Nephron (organoid): ENCODE results near the gene ABTB2.
A peak's percentile ranks its signal among the peaks of the same experiment; 100 is the strongest.

Experiments used
- H3K27ac Mint-ChIP-seq, 3 experiments: 2 replicates each; pipeline ENCODE4 v1.8.0; 2020; ENCODE audit warnings: mixed read lengths in 3 of 3, mild to moderate bottlenecking in 2 of 3, moderate library complexity in 1 of 3
- H3K27me3 Mint-ChIP-seq: 2 replicates; pipeline ENCODE4 v1.8.0; 2021; ENCODE audit warnings: low read depth, mild to moderate bottlenecking, moderate library complexity, mixed read lengths
- H3K36me3 Mint-ChIP-seq: 2 replicates; pipeline ENCODE4 v1.8.0; 2020; ENCODE audit warnings: low read depth, mixed read lengths
- H3K4me1 Mint-ChIP-seq: 2 replicates; pipeline ENCODE4 v1.8.0; 2020; ENCODE audit warnings: mixed read lengths
- H3K4me3 Mint-ChIP-seq, 3 experiments: 2 replicates each; pipeline ENCODE4 v1.8.0; 2020; ENCODE audit warnings: mild to moderate bottlenecking in 3 of 3, mixed read lengths in 3 of 3, moderate library complexity in 2 of 3
- H3K9me3 Mint-ChIP-seq: 2 replicates; pipeline ENCODE4 v1.8.0; 2020; ENCODE audit warnings: mixed read lengths
- CTCF ChIP-seq, 3 experiments: fragments of 200-600 bp; sonication (generic); IDR thresholded peaks; one replicate each; pipeline ENCODE4 v1.5.0; 2021; ENCODE audit warnings: antibody characterized with exemption in 3 of 3; ENCODE audit not compliant: unreplicated experiment in 3 of 3

The ABTB2 gene

GRCh38 chr11:34348919-34349318, 8.9 kb downstream of the ABTB2 start:
- no peaks in the 10 kb centered on the region for H3K9me3 Mint-ChIP-seq
- H3K27me3 Mint-ChIP-seq, result peaks cover 23% of the 10 kb centered on the region
- peaks cover 74% of the 10 kb centered on the region for H3K4me1 Mint-ChIP-seq
- no peak for TF ChIP-seq CTCF (IDR thresholded peaks at IDR 0.05; ENCODE audit: unreplicated experiment in 3 of 3)
- H3K27ac Mint-ChIP-seq, result peak overlapping the region in 2 of 3 experiments; percentile 64 to 72
- H3K4me3 Mint-ChIP-seq, result peak overlapping the region in 1 of 3 experiments; percentile 61
- no peaks in the 10 kb centered on the region for H3K36me3 Mint-ChIP-seq

- TF ChIP-seq CTCF (IDR thresholded peaks at IDR 0.05; ENCODE audit: unreplicated experiment in 3 of 3), result no peak
- H3K9me3 Mint-ChIP-seq, result no peaks in the 10 kb centered on the region
These were observed 9.7 kb downstream of the ABTB2 start for GRCh38 chr11:34348096-34348495.

GRCh38 chr11:34346551-34346950, 11.3 kb downstream of the ABTB2 start:
- Mint-ChIP-seq H3K9me3 (no peaks in the 10 kb centered on the region), H3K4me3 (peak overlapping the region in 1 of 3 experiments; percentile 43), H3K4me1 (peaks cover 83% of the 10 kb centered on the region), H3K27me3 (peaks cover 24% of the 10 kb centered on the region), H3K36me3 (no peaks in the 10 kb centered on the region), H3K27ac (peak overlapping the region; percentile 80 to 90 (median 81))
- no peak for TF ChIP-seq CTCF (IDR thresholded peaks at IDR 0.05; ENCODE audit: unreplicated experiment in 3 of 3)

More at GRCh38 chr11:34348096-34348495, 9.7 kb downstream of the ABTB2 start:
- Mint-ChIP-seq H3K4me1 (peaks cover 75% of the 10 kb centered on the region), H3K36me3 (no peaks in the 10 kb centered on the region), H3K4me3 (peak overlapping the region in 2 of 3 experiments; percentile 23 to 27), H3K27ac (peak overlapping the region in 2 of 3 experiments; percentile 58 to 72), H3K27me3 (peaks cover 24% of the 10 kb centered on the region)

- Mint-ChIP-seq H3K36me3 (no peaks in the 10 kb centered on the region), H3K4me1 (peaks cover 84% of the 10 kb centered on the region), H3K9me3 (no peaks in the 10 kb centered on the region), H3K27me3 (peaks cover 24% of the 10 kb centered on the region), H3K4me3 (peak overlapping the region in 2 of 3 experiments; percentile 29 to 43), H3K27ac (peak overlapping the region; percentile 80 to 90 (median 81))
- no peak for TF ChIP-seq CTCF (IDR thresholded peaks at IDR 0.05; ENCODE audit: unreplicated experiment in 3 of 3)
These were observed 11.8 kb downstream of the ABTB2 start for GRCh38 chr11:34345991-34346480.

- no peaks in the 10 kb centered on the region for H3K36me3 Mint-ChIP-seq
- H3K4me3 Mint-ChIP-seq, result peak overlapping the region in 1 of 3 experiments; percentile 43
- H3K9me3 Mint-ChIP-seq, result no peaks in the 10 kb centered on the region
- no peak for TF ChIP-seq CTCF (IDR thresholded peaks at IDR 0.05; ENCODE audit: unreplicated experiment in 3 of 3)
- H3K4me1 Mint-ChIP-seq, result peaks cover 89% of the 10 kb centered on the region
- H3K27ac Mint-ChIP-seq, result peak overlapping the region; percentile 80 to 90 (median 81)
- H3K27me3 Mint-ChIP-seq, result peaks cover 24% of the 10 kb centered on the region
These were observed 12.3 kb downstream of the ABTB2 start for GRCh38 chr11:34345540-34345876.
